Endothelial cell (in vitro differentiated cells): ENCODE results near the gene PXYLP1. TPM values are rescaled to one million over a fixed set of nuclear protein-coding genes. Genes with fewer than 3 reads are reported as not detected.

Experiments used
- DNase-seq: peaks from one replicate; pipeline ENCODE4 v3.0.0; 2021; ENCODE audit warnings: low spot score
- H3K27ac Mint-ChIP-seq: one replicate; pipeline ENCODE4 v1.8.0; 2021; ENCODE audit warnings: mixed read lengths, inconsistent platforms; ENCODE audit not compliant: unreplicated experiment
- H3K27me3 Mint-ChIP-seq: one replicate; pipeline ENCODE4 v1.8.0; 2021; ENCODE audit warnings: mild to moderate bottlenecking, moderate library complexity, mixed read lengths, inconsistent platforms; ENCODE audit not compliant: unreplicated experiment
- H3K36me3 Mint-ChIP-seq: one replicate; pipeline ENCODE4 v1.8.0; 2021; ENCODE audit warnings: mild to moderate bottlenecking, low read depth, mixed read lengths, inconsistent platforms; ENCODE audit not compliant: unreplicated experiment
- H3K4me1 Mint-ChIP-seq: one replicate; pipeline ENCODE4 v1.8.0; 2021; ENCODE audit warnings: mild to moderate bottlenecking, mixed read lengths, inconsistent platforms; ENCODE audit not compliant: unreplicated experiment
- H3K4me3 Mint-ChIP-seq: one replicate; pipeline ENCODE4 v1.8.0; 2021; ENCODE audit warnings: mild to moderate bottlenecking, mixed read lengths, inconsistent platforms; ENCODE audit not compliant: unreplicated experiment
- H3K9me3 Mint-ChIP-seq: one replicate; pipeline ENCODE4 v1.8.0; 2021; ENCODE audit warnings: mixed read lengths, inconsistent platforms; ENCODE audit not compliant: unreplicated experiment
- CTCF ChIP-seq: fragments of 200-600 bp; sonication (generic); IDR thresholded peaks from one replicate; pipeline ENCODE4 v1.5.0; 2021; ENCODE audit warnings: antibody characterized with exemption; ENCODE audit not compliant: unreplicated experiment
- total RNA-seq: library from RNA; stranded (reverse); fragmentation: NEBNext Ultra II Directional; extraction: Animal tissue kit (Norgen Biotek cat#: 25700); gene quantifications from one replicate; pipeline ENCODE4 v1.2.1, GENCODE V29; 2021; ENCODE audit not compliant: unreplicated experiment

PXYLP1 gene
- total RNA-seq, 1 donor from 2014 or later = 4.4 TPM

GRCh38 chr3:141288336-141288990 is 56.8 kb downstream of the PXYLP1 start:
- Mint-ChIP-seq H3K4me1 (peaks cover 9% of the 10 kb centered on the region), H3K4me3 (no peak overlapping the region), H3K36me3 (no peaks in the 10 kb centered on the region), H3K9me3 (no peaks in the 10 kb centered on the region), H3K27ac (no peak overlapping the region), H3K27me3 (peaks cover 4% of the 10 kb centered on the region)
- DNase-seq = no peak
- TF ChIP-seq CTCF = no peak

DNA sequence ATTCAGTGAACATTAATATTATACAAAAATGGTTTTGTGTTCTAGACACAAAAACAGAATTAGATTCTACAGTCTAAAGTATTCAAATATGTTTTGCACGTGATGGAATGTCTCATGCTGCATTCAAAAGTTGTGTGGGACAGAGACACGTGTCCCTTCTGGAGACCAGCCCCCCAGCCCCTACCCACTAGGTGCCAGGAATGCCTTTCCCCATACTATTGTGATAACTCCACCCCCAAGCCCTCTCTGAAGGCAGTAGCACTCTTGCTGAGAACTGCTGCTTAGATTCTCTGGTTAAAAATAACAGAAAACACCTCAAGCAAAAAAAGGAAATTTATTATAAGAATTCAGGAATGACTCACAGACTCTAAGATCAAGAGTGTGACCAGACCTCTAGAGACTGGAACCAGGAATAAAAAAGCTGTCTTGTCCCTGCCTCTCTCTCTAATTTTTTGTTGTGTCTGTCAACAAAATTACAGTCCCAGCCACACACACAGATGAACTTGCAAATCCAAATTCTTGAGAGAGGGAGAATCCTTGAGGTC is 57.7 kb downstream of the PXYLP1 start:
- H3K4me3 Mint-ChIP-seq = no peak overlapping the region
- no peaks in the 10 kb centered on the region for H3K9me3 Mint-ChIP-seq
- H3K4me1 Mint-ChIP-seq = peaks cover 9% of the 10 kb centered on the region
- no peak overlapping the region for H3K27ac Mint-ChIP-seq
- peaks cover 4% of the 10 kb centered on the region for H3K27me3 Mint-ChIP-seq
- no peak for DNase-seq
- no peak for TF ChIP-seq CTCF
- H3K36me3 Mint-ChIP-seq = no peaks in the 10 kb centered on the region

GRCh38 chr3:141291559-141292355 is 60.1 kb downstream of the PXYLP1 start:
- Mint-ChIP-seq H3K27me3 (peaks cover 4% of the 10 kb centered on the region), H3K4me1 (peaks cover 9% of the 10 kb centered on the region), H3K36me3 (no peaks in the 10 kb centered on the region), H3K9me3 (no peaks in the 10 kb centered on the region), H3K27ac (no peak overlapping the region), H3K4me3 (no peak overlapping the region)
- no peak for DNase-seq
- TF ChIP-seq CTCF = no peak

- Mint-ChIP-seq H3K4me3 (no peak overlapping the region), H3K9me3 (no peaks in the 10 kb centered on the region), H3K4me1 (peaks cover 13% of the 10 kb centered on the region), H3K27me3 (peaks cover 4% of the 10 kb centered on the region), H3K27ac (no peak overlapping the region), H3K36me3 (no peaks in the 10 kb centered on the region)
- no peak for DNase-seq
- TF ChIP-seq CTCF = no peak
Measured at GRCh38 chr3:141292356-141293058, 60.9 kb downstream of the PXYLP1 start.
